Right lobe of liver (tissue), 4 donors: ENCODE measurements around the gene TM9SF1.

ENCODE experiments used
- POLR2A ChIP-seq: fragments of 450-650 bp; IDR thresholded peaks from one replicate; pipeline ENCODE4 v1.6.1; 2017; ENCODE audit warnings: antibody characterized with exemption, mild to moderate bottlenecking
- TF ChIP-seq, protein P1 (sequence below), 4 donors: fragments of 200-600 bp in 3 of 4; fragments of 450-650 bp in 1 of 4; IDR thresholded peaks; one replicate each; pipeline versions ENCODE4 v1.5.1 to v1.8.0; 2016 to 2022; ENCODE audit warnings: antibody characterized with exemption in 4 of 4, mild to moderate bottlenecking in 2 of 4
- donor health status: DM: no; HTN: no; CAD: no.
- donor health status: DM: no; HTN: no; CAD: no.
- donor health status: DM: no; HTN: yes; CAD: no.

DNA sequence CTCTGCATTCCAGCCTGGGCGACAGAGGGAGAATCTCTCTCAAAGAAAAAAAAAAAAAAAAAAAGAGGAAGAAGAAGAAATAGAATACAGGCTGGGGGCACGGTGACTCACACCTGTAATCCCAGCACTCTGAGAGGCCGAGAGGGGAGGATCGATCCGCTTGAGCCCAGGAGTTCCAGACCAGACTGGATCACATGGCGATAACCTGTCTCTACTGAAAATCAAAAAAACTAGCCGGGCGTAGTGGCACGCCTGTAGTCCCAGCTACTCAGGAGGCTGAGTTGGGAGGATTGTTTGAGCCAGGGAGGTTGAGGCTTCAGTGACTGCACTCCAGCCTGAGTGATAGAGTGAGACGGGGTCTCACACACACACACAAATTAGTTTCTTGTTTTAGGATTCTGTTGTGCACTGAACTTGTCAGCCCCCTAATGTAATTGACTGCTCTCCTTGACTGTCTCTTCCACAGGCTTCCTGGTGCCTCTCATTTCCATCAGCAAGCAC lies 48.1 kb upstream of the TM9SF1 start:
- TF ChIP-seq, protein P1, sequence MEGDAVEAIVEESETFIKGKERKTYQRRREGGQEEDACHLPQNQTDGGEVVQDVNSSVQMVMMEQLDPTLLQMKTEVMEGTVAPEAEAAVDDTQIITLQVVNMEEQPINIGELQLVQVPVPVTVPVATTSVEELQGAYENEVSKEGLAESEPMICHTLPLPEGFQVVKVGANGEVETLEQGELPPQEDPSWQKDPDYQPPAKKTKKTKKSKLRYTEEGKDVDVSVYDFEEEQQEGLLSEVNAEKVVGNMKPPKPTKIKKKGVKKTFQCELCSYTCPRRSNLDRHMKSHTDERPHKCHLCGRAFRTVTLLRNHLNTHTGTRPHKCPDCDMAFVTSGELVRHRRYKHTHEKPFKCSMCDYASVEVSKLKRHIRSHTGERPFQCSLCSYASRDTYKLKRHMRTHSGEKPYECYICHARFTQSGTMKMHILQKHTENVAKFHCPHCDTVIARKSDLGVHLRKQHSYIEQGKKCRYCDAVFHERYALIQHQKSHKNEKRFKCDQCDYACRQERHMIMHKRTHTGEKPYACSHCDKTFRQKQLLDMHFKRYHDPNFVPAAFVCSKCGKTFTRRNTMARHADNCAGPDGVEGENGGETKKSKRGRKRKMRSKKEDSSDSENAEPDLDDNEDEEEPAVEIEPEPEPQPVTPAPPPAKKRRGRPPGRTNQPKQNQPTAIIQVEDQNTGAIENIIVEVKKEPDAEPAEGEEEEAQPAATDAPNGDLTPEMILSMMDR (IDR thresholded peaks at IDR 0.05) = no peak
- no peak for TF ChIP-seq POLR2A
